ENCODE results near the gene DSTYK.
"Not testable (repeated sequence)": the region's sequence is repeated elsewhere in the genome, so short reads cannot be mapped to it uniquely, and the experiment has no call there.

The DSTYK gene

GRCh38 chr1:205220421-205220820 is 8.9 kb upstream of the DSTYK start:
- no peak for DNase-seq
- ATAC-seq: no peak

DNA sequence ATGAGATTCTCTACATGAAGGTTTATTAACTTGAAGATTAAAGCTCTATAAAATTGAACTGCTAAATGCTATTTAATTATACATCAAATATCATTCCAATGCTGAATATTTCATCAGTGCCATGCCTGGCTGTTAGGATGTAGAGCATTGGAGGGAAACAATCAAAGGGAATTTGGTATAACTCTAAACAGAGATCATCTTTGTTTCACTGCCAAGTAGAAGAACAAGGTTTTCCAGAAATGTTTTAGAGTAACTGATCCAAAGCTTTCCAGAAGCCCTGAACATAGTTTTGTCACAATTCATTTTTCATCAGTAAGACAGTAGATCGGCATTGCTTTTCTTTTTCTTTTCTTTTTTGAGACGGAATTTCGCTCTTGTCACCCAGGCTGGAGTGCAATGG is 5.9 kb upstream of the DSTYK start:
- DNase-seq (no peak), ATAC-seq (no peak)

GRCh38 chr1:205216588-205216987 is 5.1 kb upstream of the DSTYK start:
- ATAC-seq (no peak), DNase-seq (no peak)

GRCh38 chr1:205214756-205215155 is 3.3 kb upstream of the DSTYK start:
- no peak for DNase-seq
- ATAC-seq: no peak

DNA sequence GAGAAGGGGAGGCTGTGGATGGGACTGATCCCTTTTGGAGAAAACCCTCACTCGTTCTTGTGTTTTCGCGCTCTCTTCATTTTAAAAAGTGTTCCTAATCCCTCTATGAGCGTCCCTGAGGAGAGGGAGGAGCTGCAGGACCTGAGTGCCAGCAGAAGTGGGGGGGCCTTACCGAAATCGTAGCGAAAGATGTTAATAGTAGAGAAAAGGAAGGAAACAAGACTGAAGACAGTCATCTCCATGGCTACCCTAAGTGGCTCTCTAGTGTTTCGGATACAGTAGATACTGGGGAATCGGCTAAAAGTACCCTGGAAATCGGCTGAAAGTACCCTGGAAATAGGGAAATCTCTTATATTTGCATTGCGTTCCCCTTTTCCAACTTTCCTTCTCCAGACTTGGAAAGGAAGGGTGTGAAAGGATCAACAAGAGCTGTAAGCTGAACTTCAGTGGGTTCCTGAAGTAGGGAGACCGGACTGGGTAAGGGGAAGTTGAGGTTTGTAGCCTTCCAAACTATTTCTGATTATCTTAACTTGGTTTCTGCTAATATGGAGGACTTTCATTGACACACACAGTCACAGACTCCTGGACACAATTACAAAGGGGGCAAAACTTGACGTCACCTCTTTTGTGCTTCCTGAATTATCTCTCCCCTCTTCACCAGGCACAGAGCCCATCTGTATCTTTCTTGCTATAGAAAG is 486 bp upstream of the DSTYK start:
- ATAC-seq: peak; percentile 28
- DNase-seq: no peak

- ATAC-seq: peak; percentile 2
- peak; percentile 45 for DNase-seq
These were observed 740 bp downstream of the DSTYK start for GRCh38 chr1:205210756-205211168.

- ATAC-seq: no peak
- no peak for DNase-seq
These were observed 2.7 kb downstream of the DSTYK start for GRCh38 chr1:205208811-205209210.

GRCh38 chr1:205205055-205205454 is 6.4 kb downstream of the DSTYK start:
- DNase-seq (no peak), ATAC-seq (no peak)

GRCh38 chr1:205204552-205204951 is 7.0 kb downstream of the DSTYK start:
- no peak for ATAC-seq

GRCh38 chr1:205199931-205200299 is 11.6 kb downstream of the DSTYK start:
- DNase-seq: peak; percentile 45
- no peak for ATAC-seq

More at GRCh38 chr1:205204552-205204951, 7.0 kb downstream of the DSTYK start:
- no peak for DNase-seq

GRCh38 chr1:205199090-205199930 is 12.2 kb downstream of the DSTYK start:
- DNase-seq (peak; percentile 60), ATAC-seq (peak; percentile 70)

DNA sequence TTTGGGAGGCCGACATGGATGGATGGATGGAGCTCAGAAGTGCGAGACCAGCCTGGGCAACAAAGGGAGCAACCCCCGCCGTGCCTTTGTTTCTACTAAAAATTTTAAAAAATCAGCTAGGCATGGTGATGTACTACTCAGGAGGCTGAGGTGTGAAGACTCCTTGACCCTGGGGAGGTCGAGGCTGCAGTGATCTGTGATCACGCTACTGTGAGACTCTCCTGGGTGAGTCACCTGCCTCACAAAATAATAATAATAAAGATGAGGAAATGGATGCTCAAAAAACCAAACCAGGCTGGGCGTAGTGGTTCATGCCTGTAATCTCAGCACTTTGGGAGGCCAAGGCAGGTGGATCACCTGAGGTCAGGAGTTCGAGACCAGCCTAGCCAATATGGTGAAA is 19.2 kb downstream of the DSTYK start:
- ATAC-seq: no peak
- no peak for DNase-seq

- DNase-seq: no peak
- no peak for ATAC-seq
These were observed 19.9 kb downstream of the DSTYK start for GRCh38 chr1:205191622-205192021.

GRCh38 chr1:205190845-205191577 is 20.5 kb downstream of the DSTYK start:
- no peak for DNase-seq

GRCh38 chr1:205189131-205189530 is 22.4 kb downstream of the DSTYK start:
- ATAC-seq (no peak), DNase-seq (no peak)

More at GRCh38 chr1:205190845-205191577, 20.5 kb downstream of the DSTYK start:
- no peak for ATAC-seq

GRCh38 chr1:205188596-205188995 is 22.9 kb downstream of the DSTYK start:
- no peak for ATAC-seq
- DNase-seq: no peak

GRCh38 chr1:205188098-205188497 is 23.4 kb downstream of the DSTYK start:
- ATAC-seq: no peak
- no peak for DNase-seq

GRCh38 chr1:205187420-205187819 is 24.1 kb downstream of the DSTYK start:
- ATAC-seq: no peak

DNA sequence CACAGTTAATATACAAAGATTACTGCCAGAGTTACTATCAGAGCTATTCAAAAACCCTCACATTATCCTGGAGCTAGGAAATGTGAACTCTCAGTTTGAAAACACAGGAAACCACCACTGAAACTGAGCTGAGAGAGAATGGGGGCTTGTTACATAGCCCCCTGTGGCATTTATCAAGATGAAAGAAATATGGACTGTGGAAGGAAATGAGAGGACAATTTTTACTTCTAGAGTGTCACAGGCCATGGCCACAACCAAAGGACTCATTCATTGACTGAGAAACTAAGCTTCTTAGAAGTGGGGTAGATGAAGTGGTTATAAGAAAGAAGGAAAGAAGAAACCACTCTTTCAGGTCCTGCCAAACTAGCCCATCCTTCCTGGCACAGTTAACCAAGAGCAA is 25.3 kb downstream of the DSTYK start:
- DNase-seq (no peak), ATAC-seq (peak; percentile 85)

More at GRCh38 chr1:205187420-205187819, 24.1 kb downstream of the DSTYK start:
- DNase-seq: no peak

DNA sequence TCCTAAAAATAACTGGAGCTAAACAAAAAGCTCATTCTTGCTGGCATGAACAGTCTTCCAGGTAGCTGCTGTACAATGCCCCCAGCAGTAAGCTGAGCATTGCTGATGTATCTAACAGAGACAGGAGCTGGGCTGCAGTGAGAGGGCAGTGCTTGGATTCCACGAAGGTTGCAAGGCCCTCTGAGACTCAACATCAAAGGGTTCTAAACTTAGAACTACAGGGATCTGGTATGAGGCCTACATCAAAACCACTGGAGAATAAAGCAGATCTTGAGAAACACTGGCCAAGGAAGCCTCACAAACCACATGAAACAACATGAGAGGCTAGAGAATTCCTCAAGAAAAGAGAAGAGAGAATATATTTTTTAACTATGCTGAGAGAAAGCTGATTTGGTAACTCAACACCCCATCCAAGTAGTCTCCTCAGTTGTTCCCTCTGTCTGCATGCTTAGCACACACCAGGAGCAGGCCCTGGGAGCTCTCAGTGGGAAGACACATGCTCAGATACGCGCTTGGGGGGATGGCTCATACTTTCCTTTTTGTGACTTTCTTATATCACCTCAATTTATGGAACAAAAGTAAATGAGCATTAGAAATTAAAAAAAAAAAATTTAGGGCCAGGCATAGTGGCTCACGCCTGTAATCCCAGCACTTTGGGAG is 27.7 kb downstream of the DSTYK start:
- DNase-seq (no peak), ATAC-seq (peak; percentile 62)

DNA sequence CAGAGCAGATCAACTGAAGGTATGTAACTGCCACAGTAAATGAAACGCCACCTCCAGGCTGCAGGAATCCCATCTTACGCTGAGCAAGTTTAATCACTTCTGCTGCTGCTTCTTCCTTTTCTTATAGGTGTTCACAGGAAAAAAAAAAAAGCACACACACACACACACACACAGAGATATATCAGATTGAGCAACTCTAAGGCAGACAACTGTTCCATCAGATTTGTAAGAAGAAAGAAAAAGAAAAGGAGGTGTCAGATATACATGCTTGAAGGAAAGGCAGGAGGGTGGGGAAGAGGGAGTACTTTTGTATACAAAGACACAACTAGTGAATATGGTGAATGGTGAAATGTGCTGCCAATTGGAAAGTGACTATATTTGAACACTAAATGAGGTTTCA is 28.6 kb downstream of the DSTYK start:
- DNase-seq: no peak
- ATAC-seq: no peak

DNA sequence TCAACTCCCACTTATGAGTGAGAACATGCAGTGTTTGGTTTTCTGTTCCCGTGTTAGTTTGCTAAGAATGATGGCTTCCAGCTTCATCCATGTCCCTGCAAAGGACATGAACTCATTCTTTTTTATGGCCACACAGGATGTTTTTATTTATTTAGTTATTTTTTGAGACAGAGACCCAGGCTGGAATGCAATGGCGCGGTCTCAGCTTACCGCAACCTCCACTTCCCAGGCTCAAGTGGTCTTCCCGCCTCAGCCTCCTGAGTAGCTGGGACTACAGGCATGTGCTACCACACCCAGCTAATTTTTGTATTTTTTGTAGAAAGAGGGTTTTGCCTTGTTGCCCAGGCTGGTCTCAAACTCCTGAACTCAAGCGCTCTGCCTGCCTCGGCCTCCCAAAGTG is 31.2 kb downstream of the DSTYK start:
- not testable (repeated sequence) for DNase-seq, ATAC-seq

Measured in stimulated activated naive CD8-positive, alpha-beta T cell treated with anti-CD3 and anti-CD28 coated beads, Interleukin-15, Interleukin-2, amounts not matched to agents 100 U/mL and 50 U/mL, for 24 hours (primary cell).